Hematopoietic multipotent progenitor cell treated with erythropoietin and hydrocortisone succinate and interleukin-3 and kit ligand, for 8 days (in vitro differentiated cells): ENCODE results near the gene THUMPD1.
A peak's percentile ranks its signal among the peaks of the same experiment; 100 is the strongest.
"Not testable (repeated sequence)": the region's sequence is repeated elsewhere in the genome, so short reads cannot be mapped to it uniquely, and the experiment has no call there.

Experiments used
- DNase-seq: peaks from one replicate; pipeline ENCODE4 v3.0.0-alpha.2; 2015

THUMPD1 gene

GRCh38 chr16:20747030-20747816 is 5.6 kb upstream of the THUMPD1 start:
- DNase-seq, result peak; percentile 96

- DNase-seq, result no peak
Observed at GRCh38 chr16:20746461-20746860, 4.8 kb upstream of the THUMPD1 start.

- DNase-seq, result peak; percentile 86
Observed at GRCh38 chr16:20744922-20745440, 3.4 kb upstream of the THUMPD1 start.

GRCh38 chr16:20743591-20743990 is 2.0 kb upstream of the THUMPD1 start:
- no peak for DNase-seq

GRCh38 chr16:20740901-20741521 is 607 bp downstream of the THUMPD1 start:
- DNase-seq, result peak; percentile 88

GRCh38 chr16:20740007-20740883 is 1.4 kb downstream of the THUMPD1 start:
- DNase-seq, result peak; percentile 69

- DNase-seq, result no peak
Observed at GRCh38 chr16:20735490-20735889, 6.1 kb downstream of the THUMPD1 start.

GRCh38 chr16:20734782-20735181 is 6.8 kb downstream of the THUMPD1 start:
- DNase-seq, result no peak

- DNase-seq, result no peak
Observed at GRCh38 chr16:20734056-20734455, 7.6 kb downstream of the THUMPD1 start.

GRCh38 chr16:20729141-20729540 is 12.5 kb downstream of the THUMPD1 start:
- DNase-seq, result no peak

GRCh38 chr16:20727181-20727580 is 14.4 kb downstream of the THUMPD1 start:
- no peak for DNase-seq

GRCh38 chr16:20726661-20727060 is 15.0 kb downstream of the THUMPD1 start:
- no peak for DNase-seq

- no peak for DNase-seq
Observed at GRCh38 chr16:20720251-20720650, 21.4 kb downstream of the THUMPD1 start.

- DNase-seq, result not testable (repeated sequence)
Observed at GRCh38 chr16:20717718-20718117, 23.9 kb downstream of the THUMPD1 start.

- DNase-seq, result no peak
Observed at GRCh38 chr16:20711277-20711911, 30.2 kb downstream of the THUMPD1 start.

- DNase-seq, result peak; percentile 69
Observed at GRCh38 chr16:20708129-20708528, 33.5 kb downstream of the THUMPD1 start.

GRCh38 chr16:20707461-20707860 is 34.2 kb downstream of the THUMPD1 start:
- DNase-seq, result no peak

GRCh38 chr16:20705972-20706371 is 35.6 kb downstream of the THUMPD1 start:
- DNase-seq, result not testable (repeated sequence)

- no peak for DNase-seq
Observed at GRCh38 chr16:20704281-20704680, 37.3 kb downstream of the THUMPD1 start.

- peak; percentile 50 for DNase-seq
Observed at GRCh38 chr16:20701692-20702091, 39.9 kb downstream of the THUMPD1 start.

GRCh38 chr16:20696618-20697017 is 45.0 kb downstream of the THUMPD1 start:
- no peak for DNase-seq

GRCh38 chr16:20695024-20695423 is 46.6 kb downstream of the THUMPD1 start:
- no peak for DNase-seq

- DNase-seq, result not testable (repeated sequence)
Observed at GRCh38 chr16:20694096-20694495, 47.5 kb downstream of the THUMPD1 start.
